NCI-H2171 (cell line): ENCODE data around the gene BMERB1.
"Not testable (repeated sequence)": the region's sequence is repeated elsewhere in the genome, so short reads cannot be mapped to it uniquely, and the experiment has no call there.

Experiments used
- DNase-seq: peaks from one replicate; lab custom pipeline; 2025; lab: John Stamatoyannopoulos, UW

The BMERB1 gene

GRCh38 chr16:15594711-15595320 lies 160.4 kb downstream of the BMERB1 start:
- no peak for DNase-seq

DNA sequence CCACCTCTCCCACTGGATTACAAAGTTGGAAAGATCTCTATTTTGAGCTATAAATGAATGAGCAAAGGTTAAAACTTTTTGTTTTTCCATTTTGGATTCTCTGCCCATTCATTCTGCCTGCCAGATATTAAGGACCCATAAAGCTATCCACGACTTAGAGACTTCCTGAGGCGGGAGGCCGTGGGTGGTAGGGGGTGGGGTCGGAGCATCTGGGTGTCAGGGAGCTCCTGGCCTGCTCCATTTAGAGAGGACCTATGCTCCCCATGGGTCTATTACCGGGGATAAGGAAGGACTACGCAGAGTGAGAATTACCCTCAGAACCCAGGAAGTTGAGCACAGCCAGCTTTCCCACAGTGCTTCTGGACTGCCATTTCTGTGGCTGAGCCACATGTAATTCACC lies 162.7 kb downstream of the BMERB1 start:
- DNase-seq, result no peak

GRCh38 chr16:15597822-15598647 lies 163.6 kb downstream of the BMERB1 start:
- no peak for DNase-seq

DNA sequence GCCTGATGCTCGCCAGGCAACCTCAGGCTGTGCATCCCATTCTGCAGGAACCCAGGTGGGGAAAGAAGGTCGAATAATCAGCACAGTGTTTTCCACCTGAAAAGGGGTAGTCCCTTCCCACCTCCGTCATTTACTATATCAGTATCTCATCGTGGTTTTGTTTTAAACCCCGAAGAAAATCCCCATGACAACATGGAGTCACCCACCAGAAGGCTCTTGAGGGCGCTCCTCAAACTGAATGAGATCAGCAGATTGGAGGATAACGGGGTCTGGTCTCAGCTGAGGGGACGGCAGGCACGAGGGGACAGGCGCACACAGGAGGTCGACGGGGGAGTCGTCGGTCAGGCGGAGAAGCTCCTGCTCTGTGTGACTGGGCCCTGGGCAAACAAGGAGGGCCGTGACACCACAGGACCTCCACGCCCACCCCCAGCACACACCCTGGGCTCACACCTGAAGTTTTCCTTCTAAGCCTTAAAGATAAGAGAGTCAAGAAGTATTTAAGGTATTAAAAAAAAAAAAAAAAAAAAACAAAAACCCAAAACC lies 164.3 kb downstream of the BMERB1 start:
- DNase-seq, result no peak

DNA sequence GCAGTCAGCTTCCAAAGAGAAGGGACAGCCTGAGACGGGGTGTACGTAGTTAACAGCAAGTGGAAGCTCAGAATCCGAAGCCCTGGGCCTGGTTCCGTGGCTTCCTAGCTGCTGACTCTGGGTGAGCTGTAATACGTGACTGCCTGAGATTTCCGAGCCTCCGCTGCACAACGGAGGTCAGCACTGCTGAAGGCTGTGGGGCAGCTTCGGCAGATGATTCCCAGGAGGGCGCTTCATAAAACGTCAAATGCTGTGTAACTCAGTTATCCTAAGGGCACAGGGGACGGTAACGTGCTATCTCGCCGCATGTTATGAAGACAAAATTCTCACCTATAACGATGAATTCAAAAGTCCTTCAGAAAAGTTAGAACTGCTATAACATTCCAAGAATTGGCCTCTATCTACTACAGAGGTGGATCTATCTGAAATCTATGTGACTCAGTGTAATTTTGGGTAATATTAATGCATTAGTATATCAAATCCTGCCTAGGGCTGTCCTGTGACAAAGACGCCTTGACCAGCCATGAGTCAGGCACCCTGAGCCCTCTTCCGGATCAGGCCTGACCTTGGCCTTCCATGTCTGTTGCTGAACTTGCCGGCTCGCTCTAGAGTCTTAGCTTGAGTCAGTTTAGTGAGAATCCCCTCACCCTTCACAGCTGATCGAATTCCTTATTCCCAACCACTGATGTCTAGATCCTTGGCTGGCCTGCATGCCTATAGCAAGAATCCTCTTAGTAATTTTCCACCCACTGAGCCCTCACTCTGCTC lies 165.1 kb downstream of the BMERB1 start:
- no peak for DNase-seq

- no peak for DNase-seq
These were observed 167.0 kb downstream of the BMERB1 start for GRCh38 chr16:15601212-15601879.

GRCh38 chr16:15602285-15603044 lies 168.1 kb downstream of the BMERB1 start:
- DNase-seq, result no peak

DNA sequence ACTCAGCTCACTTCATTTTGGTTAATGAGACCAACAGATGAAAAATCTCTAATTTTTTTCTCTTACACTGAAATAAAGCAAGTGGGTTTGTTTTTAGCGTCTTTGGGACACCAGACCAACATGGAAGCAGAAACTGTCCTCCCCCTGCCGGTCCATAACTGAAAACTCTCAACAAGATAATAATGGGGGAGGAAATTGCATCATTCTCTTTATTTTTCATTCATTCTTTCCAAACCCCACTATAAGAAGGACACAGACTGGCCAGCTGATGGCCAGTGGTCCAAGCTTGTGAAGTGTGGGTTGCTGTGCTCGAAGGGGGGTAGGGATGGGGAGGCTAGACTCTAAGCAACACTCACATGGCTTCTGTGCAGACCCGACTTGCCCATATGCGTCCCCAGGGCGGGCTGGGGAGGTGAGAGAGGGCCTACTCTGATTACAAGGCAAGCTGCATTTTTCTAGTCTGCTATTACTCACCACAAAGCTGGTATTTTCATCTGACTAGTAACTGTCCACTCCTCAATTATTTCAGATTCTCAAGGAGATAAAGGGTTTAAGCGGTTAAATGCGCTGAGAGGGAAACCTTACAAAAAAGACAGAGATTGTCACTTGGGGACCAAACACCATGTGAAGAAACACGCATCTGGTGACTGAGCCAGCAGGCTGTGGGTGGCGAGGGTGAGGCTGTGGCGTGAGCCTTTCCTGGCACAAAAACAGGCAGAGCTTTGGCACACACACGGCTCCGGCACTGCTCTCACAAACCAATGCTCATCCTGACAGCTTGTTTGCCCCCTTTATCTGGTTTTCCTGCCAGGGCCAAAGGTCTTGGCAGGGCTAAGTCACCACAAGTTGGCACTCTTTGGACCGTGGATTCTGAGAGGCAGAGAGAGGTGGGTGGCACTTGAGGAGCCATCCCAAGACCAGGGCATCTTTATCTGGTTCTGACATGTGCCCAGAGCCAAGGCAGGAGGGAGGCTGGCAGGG lies 170.4 kb downstream of the BMERB1 start:
- no peak for DNase-seq

- no peak for DNase-seq
These were observed 171.6 kb downstream of the BMERB1 start for GRCh38 chr16:15605839-15606517.

- DNase-seq, result no peak
These were observed 172.3 kb downstream of the BMERB1 start for GRCh38 chr16:15606518-15607220.

DNA sequence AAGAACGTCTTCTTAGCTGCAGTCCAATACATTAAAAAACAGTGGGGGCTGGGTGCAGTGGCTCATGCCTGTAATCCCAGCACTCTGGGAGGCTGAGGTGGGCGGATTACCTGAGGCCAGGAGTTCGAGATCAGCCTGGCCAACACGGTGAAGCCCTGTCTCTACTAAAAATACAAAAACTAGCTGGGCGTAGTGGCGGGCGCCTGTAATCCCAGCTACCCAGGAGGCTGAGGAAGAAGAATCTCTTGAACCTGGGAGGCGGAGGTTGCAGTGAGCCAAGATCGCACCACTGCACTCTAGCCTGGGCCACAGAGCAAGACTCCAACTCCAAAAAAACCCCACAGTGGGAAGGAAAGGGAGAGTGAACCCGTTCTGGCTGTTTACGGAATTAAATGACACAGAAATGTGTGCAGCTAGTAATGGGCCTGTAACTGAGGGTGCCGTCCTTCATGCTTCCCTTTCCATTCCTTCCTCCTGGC lies 172.9 kb downstream of the BMERB1 start:
- DNase-seq, result not testable (repeated sequence)

DNA sequence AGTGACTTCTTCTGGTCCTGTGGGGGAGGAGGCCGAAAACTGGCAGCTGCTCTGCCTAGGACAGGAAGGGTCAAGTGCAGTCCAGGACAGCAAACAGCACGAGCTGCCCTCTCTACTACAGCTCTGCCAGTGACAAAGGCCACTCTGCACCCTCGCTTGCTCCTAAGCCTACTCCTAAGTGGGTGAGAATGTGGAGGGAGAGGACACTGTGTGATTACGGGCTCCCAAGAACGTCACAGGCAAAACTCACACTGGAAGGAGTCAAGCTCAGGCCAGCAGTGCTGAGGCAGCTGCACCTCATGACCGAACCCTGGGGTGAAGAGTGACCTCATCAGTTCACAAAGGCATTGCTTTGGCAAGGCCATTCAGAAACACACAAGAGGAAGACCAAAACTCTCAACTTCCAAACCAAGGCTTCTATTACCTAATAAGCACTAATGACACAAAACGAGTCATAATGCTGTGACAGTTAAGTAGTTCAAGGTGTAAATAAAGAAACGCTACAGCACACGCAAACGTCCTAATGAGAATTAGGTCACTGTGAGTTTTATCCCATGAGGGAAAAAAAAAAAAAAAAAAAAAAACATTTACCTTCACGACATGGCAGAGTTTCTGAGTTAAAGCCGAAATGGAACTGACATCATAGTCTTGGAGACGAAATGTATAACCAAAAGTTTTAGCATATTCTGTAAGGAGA lies 173.5 kb downstream of the BMERB1 start:
- DNase-seq, result no peak

- DNase-seq, result no peak
These were observed 174.3 kb downstream of the BMERB1 start for GRCh38 chr16:15608398-15609285.

DNA sequence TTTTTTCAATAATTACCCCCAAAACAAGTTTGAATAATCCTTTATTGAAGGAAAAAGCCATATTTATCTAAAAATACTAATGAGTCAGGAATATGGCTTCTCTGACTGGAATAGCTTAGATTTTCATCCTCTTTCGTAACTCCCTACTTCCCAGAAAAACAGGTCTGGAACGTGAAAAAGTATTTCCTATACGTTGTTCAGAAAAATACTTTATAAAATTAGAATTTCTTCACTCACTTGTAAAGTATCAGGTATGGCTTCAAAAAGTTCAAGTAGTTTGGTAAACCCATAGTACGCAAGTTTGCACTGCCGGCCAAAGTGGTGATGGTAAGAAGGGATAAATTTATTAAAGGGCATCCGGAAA lies 174.9 kb downstream of the BMERB1 start:
- DNase-seq, result no peak

- no peak for DNase-seq
These were observed 176.0 kb downstream of the BMERB1 start for GRCh38 chr16:15610369-15610871.

GRCh38 chr16:15611610-15612009 lies 177.2 kb downstream of the BMERB1 start:
- DNase-seq, result no peak

- no peak for DNase-seq
These were observed 179.3 kb downstream of the BMERB1 start for GRCh38 chr16:15613676-15614075.
